Left hindlimb (tissue), 1 donor: Measurements from ENCODE around the gene LY9.

ENCODE experiments used
- DNase-seq: peaks from one replicate; pipeline ENCODE4 v3.0.0-alpha.2; 2018

Gene LY9

GRCh38 chr1:160806109-160806665, 10.2 kb downstream of the LY9 start:
- no peak for DNase-seq

- no peak for DNase-seq
Measured at GRCh38 chr1:160806784-160807183, 10.8 kb downstream of the LY9 start.

GRCh38 chr1:160807247-160807646, 11.3 kb downstream of the LY9 start:
- no peak for DNase-seq

GRCh38 chr1:160807738-160808137, 11.8 kb downstream of the LY9 start:
- no peak for DNase-seq

GRCh38 chr1:160808289-160808688, 12.3 kb downstream of the LY9 start:
- DNase-seq: no peak

- DNase-seq: no peak
Measured at GRCh38 chr1:160810486-160810885, 14.5 kb downstream of the LY9 start.

GRCh38 chr1:160811147-160811546, 15.2 kb downstream of the LY9 start:
- DNase-seq: no peak

- no peak for DNase-seq
Measured at GRCh38 chr1:160813215-160813614, 17.2 kb downstream of the LY9 start.

GRCh38 chr1:160814316-160814715, 18.3 kb downstream of the LY9 start:
- DNase-seq: no peak

- DNase-seq: no peak
Measured at GRCh38 chr1:160814856-160815255, 18.9 kb downstream of the LY9 start.

GRCh38 chr1:160818207-160818937, 22.4 kb downstream of the LY9 start:
- no peak for DNase-seq

- DNase-seq: no peak
Measured at GRCh38 chr1:160819186-160819585, 23.2 kb downstream of the LY9 start.

- DNase-seq: no peak
Measured at GRCh38 chr1:160821627-160822026, 25.7 kb downstream of the LY9 start.

- no peak for DNase-seq
Measured at GRCh38 chr1:160823296-160823695, 27.3 kb downstream of the LY9 start.

GRCh38 chr1:160826546-160826945, 30.6 kb downstream of the LY9 start:
- DNase-seq: no peak

- no peak for DNase-seq
Measured at GRCh38 chr1:160827418-160827817, 31.4 kb downstream of the LY9 start.

- DNase-seq: no peak
Measured at GRCh38 chr1:160829766-160830165, 33.8 kb downstream of the LY9 start.

GRCh38 chr1:160830321-160831153, 34.6 kb downstream of the LY9 start:
- DNase-seq: no peak

GRCh38 chr1:160834945-160835565, 39.1 kb downstream of the LY9 start:
- no peak for DNase-seq

GRCh38 chr1:160835751-160836150, 39.8 kb downstream of the LY9 start:
- no peak for DNase-seq

- DNase-seq: no peak
Measured at GRCh38 chr1:160836561-160836960, 40.6 kb downstream of the LY9 start.

- no peak for DNase-seq
Measured at GRCh38 chr1:160836981-160837557, 41.1 kb downstream of the LY9 start.

- DNase-seq: peak; percentile 51
Measured at GRCh38 chr1:160837558-160838205, 41.7 kb downstream of the LY9 start.
